ENCODE data around the gene CMAS.
"Not testable (repeated sequence)": the region's sequence is repeated elsewhere in the genome, so short reads cannot be mapped to it uniquely, and the experiment has no call there.

The CMAS gene

DNA sequence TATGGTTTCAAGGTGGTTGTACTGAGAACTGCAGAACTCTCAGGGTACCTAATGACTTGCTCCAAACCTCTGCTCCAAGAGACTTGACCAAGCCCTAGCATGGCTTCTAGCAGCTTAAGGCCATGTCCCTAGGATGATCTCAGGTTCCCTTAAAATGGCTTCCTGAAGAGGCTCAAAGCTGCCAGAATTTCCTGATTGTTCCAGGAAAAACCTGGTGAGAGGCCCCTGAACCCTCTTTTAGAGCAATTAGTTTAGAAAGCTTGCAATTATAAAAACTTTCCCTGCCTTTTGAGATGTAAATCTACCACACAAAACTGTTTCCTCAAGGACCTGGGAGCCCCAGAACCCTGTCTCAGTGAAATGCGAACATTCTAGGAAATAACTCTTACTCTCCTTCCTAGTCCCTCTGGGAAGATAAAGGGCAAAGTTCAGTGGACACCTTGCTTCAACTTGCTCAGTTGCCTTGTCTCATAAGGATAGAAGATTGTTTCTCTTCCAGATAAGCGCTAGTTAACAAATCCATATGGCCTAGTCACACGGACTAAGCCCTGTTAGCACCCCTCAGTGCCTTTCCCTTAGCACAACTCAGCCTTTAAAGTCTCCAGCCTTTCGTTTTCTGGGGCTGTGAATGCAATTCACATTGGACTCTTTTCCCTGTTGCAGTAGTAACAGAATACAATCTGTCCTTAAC lies 2.5 kb downstream of the CMAS start:
- H3K36me3 ChIP-seq (ENCODE audit: insufficient read depth, low read depth, low read length): peaks cover 14% of the 10 kb centered on the region; the same call in 1 of the 2 replicates
- H3K4me1 ChIP-seq (ENCODE audit: insufficient read depth, low read length): peaks cover 17% of the 10 kb centered on the region
- H3K27ac ChIP-seq (ENCODE audit: low read length): peak overlapping the region; percentile 13
- H3K27me3 ChIP-seq (ENCODE audit: insufficient read depth, low read length): no peaks in the 10 kb centered on the region
- H3K4me3 ChIP-seq (ENCODE audit: low read length): peak overlapping the region; percentile 94
- H3K9ac ChIP-seq (ENCODE audit: low read depth, low read length): peak overlapping the region; percentile 88; the same call in 1 of the 2 replicates
- H3K9me3 ChIP-seq (ENCODE audit: insufficient read depth, low read depth, low read length): no peaks in the 10 kb centered on the region

- no peak overlapping the region for H3K9ac ChIP-seq (ENCODE audit: low read depth, low read length)
- H3K27me3 ChIP-seq (ENCODE audit: insufficient read depth, low read length): no peaks in the 10 kb centered on the region
- H3K9me3 ChIP-seq (ENCODE audit: insufficient read depth, low read depth, low read length): no peaks in the 10 kb centered on the region
- no peak overlapping the region for H3K4me3 ChIP-seq (ENCODE audit: low read length)
- H3K27ac ChIP-seq (ENCODE audit: low read length): no peak overlapping the region
- peaks cover 16% of the 10 kb centered on the region for H3K36me3 ChIP-seq (ENCODE audit: insufficient read depth, low read depth, low read length)
- H3K4me1 ChIP-seq (ENCODE audit: insufficient read depth, low read length): peaks cover 17% of the 10 kb centered on the region
Observed at GRCh38 chr12:22050078-22050477, 4.1 kb downstream of the CMAS start.

DNA sequence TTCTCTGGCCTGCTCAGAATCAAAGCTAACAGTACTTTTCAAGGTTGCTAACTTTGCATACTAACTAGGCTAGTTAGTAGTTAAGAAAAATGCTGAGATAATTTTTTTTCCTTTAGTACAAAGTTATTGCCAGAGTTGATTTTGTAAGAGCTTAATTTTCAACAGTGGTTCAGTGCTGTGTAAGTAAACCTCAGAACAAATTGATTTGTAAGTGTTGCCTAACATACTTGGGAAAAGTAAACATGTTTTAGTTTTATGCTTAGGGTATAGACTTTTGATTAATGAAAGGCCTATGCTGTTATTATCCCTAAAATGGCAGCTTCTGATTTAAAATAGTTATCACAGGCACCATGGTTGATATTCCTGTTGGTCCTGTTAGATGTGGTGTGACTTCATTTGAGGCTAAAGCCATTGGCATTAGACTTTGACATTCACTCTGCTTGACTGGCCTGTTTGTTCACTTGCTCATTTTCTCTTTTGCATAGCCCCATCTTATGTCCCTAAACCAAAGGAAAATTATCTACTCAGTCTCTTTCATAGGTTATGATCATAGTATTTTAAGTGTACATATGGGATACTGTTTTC lies 5.2 kb downstream of the CMAS start:
- Histone ChIP-seq H3K4me1 (ENCODE audit: insufficient read depth, low read length) (peaks cover 17% of the 10 kb centered on the region), H3K9me3 (ENCODE audit: insufficient read depth, low read depth, low read length) (no peaks in the 10 kb centered on the region), H3K9ac (ENCODE audit: low read depth, low read length) (peak overlapping the region; percentile 35; the same call in 1 of the 2 replicates), H3K4me3 (ENCODE audit: low read length) (no peak overlapping the region), H3K27ac (ENCODE audit: low read length) (no peak overlapping the region), H3K36me3 (ENCODE audit: insufficient read depth, low read depth, low read length) (peaks cover 27% of the 10 kb centered on the region), H3K27me3 (ENCODE audit: insufficient read depth, low read length) (no peaks in the 10 kb centered on the region)

- H3K9ac ChIP-seq (ENCODE audit: low read depth, low read length); H3K4me3 ChIP-seq (ENCODE audit: low read length); H3K27me3 ChIP-seq (ENCODE audit: insufficient read depth, low read length); H3K9me3 ChIP-seq (ENCODE audit: insufficient read depth, low read depth, low read length); H3K27ac ChIP-seq (ENCODE audit: low read length); H3K4me1 ChIP-seq (ENCODE audit: insufficient read depth, low read length): not testable (repeated sequence)
- peaks cover 43% of the 10 kb centered on the region for H3K36me3 ChIP-seq (ENCODE audit: insufficient read depth, low read depth, low read length)
Observed at GRCh38 chr12:22052994-22053393, 7.0 kb downstream of the CMAS start.

DNA sequence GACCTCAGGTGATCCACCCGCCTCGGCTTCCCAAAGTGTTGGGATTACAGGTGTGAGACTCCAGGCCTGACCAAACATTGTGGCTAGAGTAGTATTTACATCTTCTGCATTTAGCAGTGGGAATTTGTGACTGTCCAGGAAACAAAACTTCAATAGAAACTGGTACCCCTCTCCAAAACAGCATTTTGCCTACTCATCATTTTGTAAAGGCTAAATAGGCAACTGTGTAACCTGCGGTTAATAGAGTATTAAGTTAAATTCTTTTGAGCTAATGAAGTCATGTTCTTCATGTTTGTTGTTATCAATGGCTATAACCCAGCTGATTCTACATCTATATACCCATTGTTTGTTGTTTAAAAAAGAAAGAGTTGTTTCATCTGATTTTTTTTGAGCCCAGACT lies 8.1 kb downstream of the CMAS start:
- no peak overlapping the region for H3K9ac ChIP-seq (ENCODE audit: low read depth, low read length)
- no peaks in the 10 kb centered on the region for H3K9me3 ChIP-seq (ENCODE audit: insufficient read depth, low read depth, low read length)
- no peak overlapping the region for H3K4me3 ChIP-seq (ENCODE audit: low read length)
- H3K27me3 ChIP-seq (ENCODE audit: insufficient read depth, low read length): no peaks in the 10 kb centered on the region
- no peaks in the 10 kb centered on the region; the same call in 1 of the 2 replicates for H3K4me1 ChIP-seq (ENCODE audit: insufficient read depth, low read length)
- H3K27ac ChIP-seq (ENCODE audit: low read length): no peak overlapping the region
- peaks cover 48% of the 10 kb centered on the region for H3K36me3 ChIP-seq (ENCODE audit: insufficient read depth, low read depth, low read length)

GRCh38 chr12:22056607-22057006 lies 10.6 kb downstream of the CMAS start:
- Histone ChIP-seq H3K27me3 (ENCODE audit: insufficient read depth, low read length) (no peaks in the 10 kb centered on the region), H3K9ac (ENCODE audit: low read depth, low read length) (no peak overlapping the region), H3K4me3 (ENCODE audit: low read length) (no peak overlapping the region), H3K9me3 (ENCODE audit: insufficient read depth, low read depth, low read length) (no peaks in the 10 kb centered on the region), H3K4me1 (ENCODE audit: insufficient read depth, low read length) (no peaks in the 10 kb centered on the region), H3K27ac (ENCODE audit: low read length) (no peak overlapping the region), H3K36me3 (ENCODE audit: insufficient read depth, low read depth, low read length) (peaks cover 63% of the 10 kb centered on the region)

GRCh38 chr12:22059976-22060647 lies 14.1 kb downstream of the CMAS start:
- H3K9me3 ChIP-seq (ENCODE audit: insufficient read depth, low read depth, low read length): no peaks in the 10 kb centered on the region
- H3K36me3 ChIP-seq (ENCODE audit: insufficient read depth, low read depth, low read length): peaks cover 86% of the 10 kb centered on the region
- no peaks in the 10 kb centered on the region for H3K27me3 ChIP-seq (ENCODE audit: insufficient read depth, low read length)
- H3K27ac ChIP-seq (ENCODE audit: low read length): no peak overlapping the region
- no peaks in the 10 kb centered on the region for H3K4me1 ChIP-seq (ENCODE audit: insufficient read depth, low read length)
- no peak overlapping the region for H3K4me3 ChIP-seq (ENCODE audit: low read length)
- no peak overlapping the region for H3K9ac ChIP-seq (ENCODE audit: low read depth, low read length)

DNA sequence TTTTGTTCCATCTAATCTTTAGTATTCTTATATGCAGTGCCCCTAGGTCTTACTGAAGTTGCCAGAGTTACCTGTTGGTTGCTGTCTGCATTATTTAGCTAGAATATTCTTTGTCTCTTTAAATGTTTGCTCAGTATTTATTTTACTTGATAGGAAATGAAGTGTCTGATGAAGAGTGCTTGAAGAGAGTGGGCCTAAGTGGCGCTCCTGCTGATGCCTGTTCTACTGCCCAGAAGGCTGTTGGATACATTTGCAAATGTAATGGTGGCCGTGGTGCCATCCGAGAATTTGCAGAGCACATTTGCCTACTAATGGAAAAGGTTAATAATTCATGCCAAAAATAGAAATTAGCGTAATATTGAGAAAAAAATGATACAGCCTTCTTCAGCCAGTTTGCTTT lies 18.9 kb downstream of the CMAS start:
- no peak overlapping the region for H3K27ac ChIP-seq (ENCODE audit: low read length)
- no peaks in the 10 kb centered on the region for H3K4me1 ChIP-seq (ENCODE audit: insufficient read depth, low read length)

DNA sequence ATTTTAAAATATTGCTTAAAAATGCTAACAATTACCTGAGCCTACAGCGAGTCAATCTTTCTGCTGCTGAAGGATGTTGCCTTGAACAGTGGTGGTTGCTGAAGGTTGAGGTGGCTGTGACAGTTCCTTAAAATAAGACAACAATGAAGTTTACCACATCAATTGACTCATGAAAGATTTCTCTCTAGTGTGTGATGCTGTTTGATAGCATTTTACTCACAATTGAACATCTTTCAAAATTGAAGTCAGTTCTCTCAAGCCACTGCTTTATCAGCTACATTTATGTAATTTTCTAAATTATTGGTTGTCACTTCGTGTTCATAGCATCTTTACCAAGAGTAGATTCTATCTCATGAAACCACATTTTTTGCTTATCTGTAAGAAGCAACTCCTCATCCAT lies 20.3 kb downstream of the CMAS start:
- Histone ChIP-seq H3K27me3 (ENCODE audit: insufficient read depth, low read length) (no peaks in the 10 kb centered on the region), H3K9ac (ENCODE audit: low read depth, low read length) (no peak overlapping the region), H3K27ac (ENCODE audit: low read length) (no peak overlapping the region), H3K36me3 (ENCODE audit: insufficient read depth, low read depth, low read length) (peaks cover 42% of the 10 kb centered on the region), H3K4me1 (ENCODE audit: insufficient read depth, low read length) (no peaks in the 10 kb centered on the region), H3K9me3 (ENCODE audit: insufficient read depth, low read depth, low read length) (no peaks in the 10 kb centered on the region), H3K4me3 (ENCODE audit: low read length) (no peak overlapping the region)

More for the DNA sequence above, 18.9 kb downstream of the CMAS start:
- Histone ChIP-seq H3K4me3 (ENCODE audit: low read length) (no peak overlapping the region), H3K36me3 (ENCODE audit: insufficient read depth, low read depth, low read length) (peaks cover 56% of the 10 kb centered on the region), H3K27me3 (ENCODE audit: insufficient read depth, low read length) (no peaks in the 10 kb centered on the region), H3K9me3 (ENCODE audit: insufficient read depth, low read depth, low read length) (no peaks in the 10 kb centered on the region), H3K9ac (ENCODE audit: low read depth, low read length) (no peak overlapping the region)

- H3K4me1 ChIP-seq (ENCODE audit: insufficient read depth, low read length): no peaks in the 10 kb centered on the region
- no peak overlapping the region for H3K4me3 ChIP-seq (ENCODE audit: low read length)
- H3K27me3 ChIP-seq (ENCODE audit: insufficient read depth, low read length): no peaks in the 10 kb centered on the region
- H3K27ac ChIP-seq (ENCODE audit: low read length): no peak overlapping the region
- H3K9ac ChIP-seq (ENCODE audit: low read depth, low read length): no peak overlapping the region
- H3K9me3 ChIP-seq (ENCODE audit: insufficient read depth, low read depth, low read length): peaks cover 14% of the 10 kb centered on the region; the same call in 1 of the 2 replicates
- peaks cover 16% of the 10 kb centered on the region for H3K36me3 ChIP-seq (ENCODE audit: insufficient read depth, low read depth, low read length)
Observed at GRCh38 chr12:22069851-22070250, 23.8 kb downstream of the CMAS start.

GRCh38 chr12:22082190-22082701 lies 36.2 kb downstream of the CMAS start:
- Histone ChIP-seq H3K36me3 (ENCODE audit: insufficient read depth, low read depth, low read length) (no peaks in the 10 kb centered on the region), H3K9me3 (ENCODE audit: insufficient read depth, low read depth, low read length) (no peaks in the 10 kb centered on the region), H3K27ac (ENCODE audit: low read length) (no peak overlapping the region), H3K27me3 (ENCODE audit: insufficient read depth, low read length) (no peaks in the 10 kb centered on the region), H3K4me1 (ENCODE audit: insufficient read depth, low read length) (no peaks in the 10 kb centered on the region), H3K9ac (ENCODE audit: low read depth, low read length) (no peak overlapping the region), H3K4me3 (ENCODE audit: low read length) (no peak overlapping the region)

DNA sequence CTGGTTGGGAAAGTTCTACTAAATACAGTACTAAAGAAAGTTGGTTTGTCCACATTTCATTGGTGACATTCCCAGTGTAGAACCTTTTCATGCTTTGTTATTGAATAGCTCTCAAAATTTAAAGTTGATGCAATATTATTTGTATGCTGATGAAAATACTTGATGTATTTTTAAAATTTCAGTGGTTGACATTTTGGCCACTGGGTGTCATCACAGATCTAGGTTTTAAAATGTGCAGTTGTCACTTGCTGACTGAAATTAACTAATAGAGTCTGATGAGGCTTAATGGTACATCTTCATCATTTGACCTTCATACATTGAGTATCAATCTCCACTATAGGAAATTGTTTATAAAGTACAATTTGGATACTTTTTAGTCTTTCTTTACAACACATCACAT lies 37.1 kb downstream of the CMAS start:
- Histone ChIP-seq H3K4me3 (ENCODE audit: low read length) (no peak overlapping the region), H3K9ac (ENCODE audit: low read depth, low read length) (no peak overlapping the region; the same call in 1 of the 2 replicates), H3K27me3 (ENCODE audit: insufficient read depth, low read length) (no peaks in the 10 kb centered on the region)

More for the DNA sequence above, 37.1 kb downstream of the CMAS start:
- Histone ChIP-seq H3K4me1 (ENCODE audit: insufficient read depth, low read length) (no peaks in the 10 kb centered on the region), H3K36me3 (ENCODE audit: insufficient read depth, low read depth, low read length) (no peaks in the 10 kb centered on the region), H3K9me3 (ENCODE audit: insufficient read depth, low read depth, low read length) (no peaks in the 10 kb centered on the region), H3K27ac (ENCODE audit: low read length) (no peak overlapping the region)

Data from iPS-20b (cell line).